Measurements from ENCODE around the gene PAIP2B.

GRCh38 chr2:71220743-71221142 lies 6.2 kb downstream of the PAIP2B start:
- no peak for TF ChIP-seq EP300 (conservative IDR thresholded peaks at IDR 0.05; ENCODE audit: poor library complexity, severe bottlenecking)
- TF ChIP-seq CTCF (IDR thresholded peaks at IDR 0.05; ENCODE audit: poor library complexity, severe bottlenecking) = no peak
- no peak for TF ChIP-seq MXI1 (conservative IDR thresholded peaks at IDR 0.05; ENCODE audit: poor library complexity, severe bottlenecking)
- TF ChIP-seq TAF1 (IDR thresholded peaks at IDR 0.05; ENCODE audit: low read depth) = no peak
- no peak for TF ChIP-seq SMC3 (conservative IDR thresholded peaks at IDR 0.05; ENCODE audit: poor library complexity)

Measured in neural cell (in vitro differentiated cells).